NCI-H748 (cell line): Measurements from ENCODE around the gene CD1C.
A peak's percentile ranks its signal among the peaks of the same experiment; 100 is the strongest.

Source experiments
- DNase-seq: peaks from one replicate; lab custom pipeline; 2025; ENCODE audit not compliant: unreplicated experiment; lab: John Stamatoyannopoulos, UW

CD1C gene

DNA sequence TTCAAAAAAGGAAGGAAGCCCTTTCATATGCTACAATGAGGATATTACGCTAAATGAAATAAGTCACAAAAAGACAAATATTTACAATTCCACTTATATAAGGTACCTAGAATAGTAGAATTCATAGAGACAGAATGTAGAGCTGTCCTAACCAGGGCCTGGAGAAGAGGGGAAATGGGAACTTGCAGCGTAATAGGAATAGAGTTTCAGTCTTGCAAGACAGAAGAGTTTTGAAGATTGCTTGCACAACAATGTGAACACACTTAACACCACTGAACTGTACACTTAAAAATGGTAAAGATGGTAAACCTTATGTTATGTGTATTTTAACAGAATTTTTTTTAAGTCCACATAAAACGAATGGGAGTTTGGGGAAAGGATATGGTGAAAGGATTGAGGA is 38.7 kb downstream of the CD1C start:
- no peak for DNase-seq

DNA sequence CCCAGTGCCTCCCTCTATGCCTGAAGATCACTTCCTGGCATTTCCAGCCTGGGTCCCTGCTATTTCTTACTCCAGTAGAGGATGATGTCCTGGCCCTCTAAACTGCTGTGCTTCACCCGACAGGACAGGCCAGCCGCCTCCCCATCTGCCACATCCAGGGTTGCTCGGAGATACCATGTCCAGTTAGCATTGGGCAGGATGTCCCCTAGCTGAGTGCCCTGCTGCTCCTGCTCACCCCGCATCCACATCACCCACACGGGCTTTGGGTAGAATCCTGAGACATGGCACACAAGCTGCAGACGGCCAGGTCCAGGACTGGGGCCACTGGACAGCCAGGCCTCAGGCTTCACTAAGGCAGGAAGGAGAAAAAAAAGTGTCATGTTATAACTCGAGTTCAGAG is 39.6 kb downstream of the CD1C start:
- no peak for DNase-seq

DNA sequence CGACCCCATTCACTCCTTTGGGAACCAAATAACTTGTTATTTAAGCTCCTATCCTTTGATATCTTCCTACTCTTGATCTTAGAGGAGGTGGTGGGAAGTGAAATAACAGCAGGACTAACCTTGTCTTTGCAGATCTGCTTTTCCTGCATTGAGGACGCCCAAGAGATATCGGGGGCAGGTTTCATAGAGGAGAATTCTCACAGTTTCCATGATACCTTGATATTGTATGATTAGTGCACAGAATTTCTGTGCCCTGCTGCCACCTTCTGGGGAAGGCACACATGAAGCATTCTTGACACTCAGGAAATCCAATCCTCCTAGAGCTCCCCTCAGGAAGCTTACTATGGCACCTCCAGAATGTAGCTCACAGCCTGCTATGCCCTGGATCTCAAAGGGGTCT is 40.0 kb downstream of the CD1C start:
- DNase-seq = no peak

DNA sequence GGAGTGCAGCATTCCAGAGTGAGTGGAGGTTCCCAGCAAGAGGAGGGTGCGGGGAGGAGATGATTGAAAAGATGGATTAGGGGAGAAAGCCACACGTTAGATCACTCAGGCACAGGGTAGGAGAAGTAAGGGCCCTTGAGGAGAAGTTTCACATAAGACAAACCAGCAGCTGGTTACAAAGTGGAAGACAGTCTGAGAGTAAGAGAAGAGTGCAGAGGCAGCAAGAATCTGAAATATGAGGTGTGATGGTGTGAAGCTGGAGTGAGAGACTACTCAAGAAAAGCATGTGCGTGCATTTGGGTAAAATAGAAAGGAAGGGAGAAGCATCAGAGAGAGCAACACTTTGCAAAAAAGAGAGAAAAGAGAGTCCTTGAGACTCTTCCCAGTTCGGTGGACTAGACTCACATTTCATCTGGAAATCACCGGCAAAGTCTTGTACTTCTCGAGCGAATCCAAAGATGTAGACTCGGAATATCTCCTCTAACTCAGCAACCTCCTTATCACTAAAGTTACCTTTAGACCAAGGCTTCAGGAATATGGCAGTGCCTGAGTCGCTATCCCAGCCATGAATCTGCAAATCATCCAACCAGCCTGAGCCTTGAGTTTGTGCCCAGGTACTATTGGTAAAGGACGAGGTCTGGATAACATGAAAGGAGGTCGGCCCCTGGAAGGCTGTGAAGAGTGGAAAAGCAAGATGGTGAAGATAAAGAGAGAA is 40.8 kb downstream of the CD1C start:
- no peak for DNase-seq

DNA sequence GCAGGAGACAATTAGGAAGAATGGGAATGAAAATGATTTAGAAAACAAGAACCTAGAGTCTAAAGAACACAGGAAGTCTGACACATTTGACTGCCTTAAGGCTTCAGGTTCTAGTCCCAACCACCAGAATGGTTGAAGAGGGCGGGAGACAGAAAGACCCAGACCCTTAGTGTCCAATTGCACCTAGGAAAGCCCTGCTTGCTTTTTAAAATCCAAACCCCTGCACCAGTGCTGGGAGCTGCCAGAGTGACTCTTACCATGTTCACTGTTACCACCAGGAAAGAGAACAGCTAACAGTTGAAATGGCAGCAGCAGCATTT is 41.3 kb downstream of the CD1C start:
- no peak for DNase-seq

DNA sequence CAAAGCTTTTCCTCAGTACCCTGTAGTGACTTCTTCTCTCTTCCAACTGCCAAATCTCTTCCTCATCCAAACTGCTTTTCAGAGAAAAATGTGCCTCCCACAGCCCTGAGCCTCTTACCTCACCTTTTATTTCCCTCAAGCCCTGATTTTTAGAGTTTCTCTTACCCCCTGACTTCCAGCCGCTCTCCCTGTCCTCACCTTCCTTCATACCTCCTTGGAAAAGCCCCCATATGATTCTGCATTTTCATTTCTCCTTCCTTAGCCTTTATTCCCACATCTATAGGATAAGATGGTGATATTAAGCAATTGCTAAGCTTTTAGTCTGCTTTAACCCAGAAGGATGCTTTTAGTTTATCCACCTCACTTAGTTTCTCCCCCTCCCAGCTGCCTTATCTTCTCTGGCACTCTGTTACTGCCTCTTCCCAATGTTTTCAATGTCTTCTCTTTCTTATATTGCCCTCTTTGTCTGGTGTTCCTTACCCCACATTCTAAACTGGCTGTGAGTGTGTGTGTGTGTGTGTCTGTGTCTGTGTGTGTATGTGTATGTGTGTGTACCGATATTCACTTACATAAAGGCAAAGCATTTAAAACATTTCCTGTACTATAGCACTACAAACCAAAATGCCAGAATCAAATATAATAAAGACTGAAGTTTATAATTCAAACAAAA is 41.9 kb downstream of the CD1C start, which contains the start of gene CD1B:
Gene CD1B (minus strand): TSS at position 51 of the 670 bp plus-strand sequence. CDS start 108 bp downstream, outside the sequence.
- DNase-seq = no peak

DNA sequence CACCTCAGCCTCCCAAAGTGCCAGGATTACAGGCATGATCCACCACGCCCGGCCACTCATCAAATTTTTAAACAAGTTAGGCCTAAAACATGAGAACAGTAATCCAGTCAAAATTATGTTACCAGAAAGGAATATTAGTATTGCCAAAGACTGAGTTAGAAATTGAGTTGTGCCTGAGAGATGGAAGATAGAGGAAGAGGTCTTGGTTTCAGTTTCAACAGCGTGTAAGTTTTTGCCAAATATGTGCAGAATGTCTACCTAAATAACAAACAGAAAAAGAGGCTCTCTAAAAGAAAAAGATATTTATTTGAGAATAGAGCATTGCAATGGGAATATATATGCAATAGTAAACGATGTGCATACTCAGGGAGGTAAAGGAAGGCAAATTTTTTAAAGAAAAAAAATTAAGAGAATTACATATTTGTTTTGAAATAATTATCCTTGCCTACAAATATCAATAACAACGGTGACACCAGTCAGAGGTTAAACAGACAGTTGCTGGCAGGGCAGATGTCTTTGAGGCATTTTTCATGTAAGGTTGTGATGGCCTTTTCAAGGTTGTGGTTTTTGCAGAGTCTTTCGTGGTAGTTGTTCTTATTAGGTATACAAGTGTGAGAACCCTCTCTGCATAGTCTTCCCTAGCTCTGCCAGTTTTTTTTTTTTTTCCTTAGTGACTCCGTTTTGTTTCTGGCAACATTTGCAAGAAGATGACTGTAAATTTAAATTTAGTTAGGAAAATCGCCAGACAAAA is 43.9 kb downstream of the CD1C start:
- DNase-seq = no peak

DNA sequence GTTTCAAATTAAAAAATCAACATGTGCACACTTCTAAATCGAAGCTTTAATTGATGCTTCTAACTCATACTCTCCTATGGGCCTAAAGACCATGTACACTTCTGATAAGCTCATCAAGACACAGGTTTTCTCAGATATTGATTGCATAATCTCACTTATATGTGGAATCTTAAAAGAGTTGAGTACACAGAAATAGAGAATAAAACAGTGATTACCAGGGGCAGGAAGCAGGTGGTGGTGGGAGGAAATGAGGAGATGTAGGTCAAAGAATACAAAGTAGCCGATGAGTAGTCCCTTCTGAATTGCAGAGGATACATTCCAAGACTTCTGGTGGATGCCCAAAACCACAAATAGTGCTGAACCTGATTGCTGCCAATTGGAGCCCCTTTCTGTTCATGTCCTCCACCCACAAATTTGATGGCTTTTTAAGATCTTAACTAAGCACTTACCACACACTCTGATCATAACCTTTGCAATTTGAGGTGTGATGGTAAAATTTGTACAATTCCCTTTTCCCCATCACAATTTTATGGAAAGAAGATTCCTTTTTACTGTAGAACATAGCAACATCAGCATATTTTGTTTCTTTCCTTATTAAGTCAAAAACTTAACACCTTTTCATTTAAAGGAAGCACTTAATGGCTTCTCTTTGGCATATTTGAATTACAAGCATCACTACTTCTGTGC is 44.9 kb downstream of the CD1C start:
- DNase-seq = no peak

DNA sequence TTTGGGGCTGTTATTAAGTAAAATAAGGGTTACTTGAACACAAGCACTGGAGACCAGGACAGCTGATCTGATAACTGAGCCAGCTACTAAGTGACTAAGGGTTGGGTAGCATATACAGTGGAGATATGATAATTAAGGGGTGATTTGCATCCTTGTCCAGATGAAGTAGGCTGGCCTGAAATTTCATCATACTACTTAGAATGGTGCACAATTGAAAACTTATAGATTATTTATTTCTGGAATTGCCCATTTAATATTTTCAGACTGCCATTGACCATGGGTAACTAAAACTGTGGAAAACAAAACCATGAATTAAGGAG is 45.5 kb downstream of the CD1C start:
- DNase-seq = no peak

DNA sequence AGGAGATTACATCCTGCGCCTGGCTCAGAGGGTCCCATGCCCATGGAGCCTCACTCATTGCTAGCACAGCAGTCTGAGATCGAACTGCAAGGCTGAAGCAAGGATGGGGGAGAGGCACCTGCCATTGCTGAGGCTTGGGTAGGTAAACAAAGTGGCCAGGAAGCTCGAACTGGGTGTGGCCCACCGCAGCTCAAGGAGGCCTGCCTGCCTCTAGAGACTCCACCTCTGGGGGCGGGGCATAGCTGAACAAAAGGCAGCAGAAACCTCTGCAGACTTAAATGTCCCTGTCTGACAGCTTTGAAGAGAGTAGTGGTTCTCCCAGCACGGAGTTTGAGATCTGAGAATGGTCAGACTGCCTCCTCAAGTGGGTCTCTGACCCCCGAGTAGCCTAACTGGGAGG is 46.7 kb downstream of the CD1C start:
- DNase-seq = peak; percentile 25
